Body of pancreas (tissue), 4 donors: ENCODE results near the gene PDGFA. TPM values are rescaled to one million over a fixed set of nuclear protein-coding genes. Genes with fewer than 3 reads are reported as not detected.
A peak's percentile ranks its signal among the peaks of the same experiment; 100 is the strongest.

Experiments used
- ATAC-seq: fragments of 150-250 bp; one replicate; pipeline ENCODE4 v1.9.1; 2016
- DNase-seq, 4 donors: peaks; one replicate each; pipeline ENCODE4 v3.0.0-alpha.2; 2019
- H3K27ac ChIP-seq, 4 donors: fragments of 200-600 bp; sonication (generic); 1 replicate in 3 of 4; 2 replicates in 1 of 4; pipeline versions ENCODE4 v1.5.1 to v1.6.1; 2016 to 2019; ENCODE audit warnings: mild to moderate bottlenecking in 1 of 4, mixed read lengths in 1 of 4, moderate library complexity in 1 of 4
- H3K27me3 ChIP-seq, 2 donors: fragments of 200-600 bp; sonication (generic); one replicate each; pipeline ENCODE4 v1.6.0; 2016; ENCODE audit warnings: mild to moderate bottlenecking in 1 of 2
- H3K36me3 ChIP-seq, 2 donors: fragments of 200-600 bp; sonication (generic); replicated peaks in 1 of 2; 2 replicates each; pipeline ENCODE4 v1.5.1; 2016; ENCODE audit warnings: low read depth in 2 of 2; ENCODE audit not compliant: insufficient read depth in 1 of 2
- H3K4me1 ChIP-seq: fragments of 200-600 bp; sonication (generic); one replicate; pipeline ENCODE4 v1.6.0; 2016
- H3K4me3 ChIP-seq, 2 donors: fragments of 200-600 bp; sonication (generic); 1 replicate in 1 of 2; 2 replicates in 1 of 2; pipeline ENCODE4 v1.5.1; 2016 to 2019
- H3K9me3 ChIP-seq, 3 donors: fragments of 200-600 bp; sonication (generic); 1 replicate in 2 of 3; 2 replicates in 1 of 3; pipeline ENCODE4 v1.5.1; 2016
- CTCF ChIP-seq, 7 experiments: fragments of 450-650 bp in 4 of 7; fragments of 200-600 bp in 3 of 7; sonication (generic) in 3 of 7; IDR thresholded peaks; one replicate each; pipeline ENCODE4 v1.5.1; 2016 to 2019; ENCODE audit warnings: antibody characterized with exemption in 7 of 7
- POLR2A ChIP-seq, 3 donors: fragments of 450-650 bp; IDR thresholded peaks; one replicate each; pipeline ENCODE4 v1.6.1; 2016; ENCODE audit warnings: antibody characterized with exemption in 3 of 3, mild to moderate bottlenecking in 2 of 3
- WGBS, 2 donors: methylation state at CpG; one replicate each; pipeline ENCODE4 v1.1.5; 2017; 5-methylcytosine and 5-hydroxymethylcytosine counted together
- intact Hi-C: fragments of 100-400 bp; cut with DNase I; formaldehyde crosslinking; loops from one replicate; pipeline ENCODE4 v1.15.1; 2023
- total RNA-seq, 2 donors: library from RNA; depleted of rRNA; stranded (reverse); fragments of >200 nt; gene quantifications; one replicate each; pipeline ENCODE4 v1.1.0, GENCODE V29; 2016

The PDGFA gene
- total RNA-seq, 2 donors from 2014 or later: 58.6 to 59.3 TPM

GRCh38 chr7:526460-527034 is 6.9 kb upstream of the PDGFA start:
- no peak for ATAC-seq
- DNase-seq: no peak
- TF ChIP-seq CTCF (IDR thresholded peaks at IDR 0.05) (no peak), POLR2A (IDR thresholded peaks at IDR 0.05) (no peak)

GRCh38 chr7:525740-526139 is 6.1 kb upstream of the PDGFA start:
- 87 to 91% methylated on average over 12 of the region's 12 CpGs for WGBS, 2 donors
- H3K36me3 ChIP-seq: no peaks in the 10 kb centered on the region
- no peak for ATAC-seq
- H3K27me3 ChIP-seq: no peaks in the 10 kb centered on the region
- H3K9me3 ChIP-seq: peaks cover 0 to 4% (median 0%) of the 10 kb centered on the region in 3 donors
- H3K27ac ChIP-seq: no peak overlapping the region
- H3K4me3 ChIP-seq: no peak overlapping the region
- H3K4me1 ChIP-seq: peaks cover 23% of the 10 kb centered on the region
- DNase-seq: no peak
- intact Hi-C loops: no loop called here
- TF ChIP-seq POLR2A (IDR thresholded peaks at IDR 0.05) (no peak), CTCF (IDR thresholded peaks at IDR 0.05) (no peak)

More at GRCh38 chr7:526460-527034, 6.9 kb upstream of the PDGFA start:
- H3K27me3 ChIP-seq: no peaks in the 10 kb centered on the region
- H3K27ac ChIP-seq: no peak overlapping the region
- 84 to 85% methylated on average over 7 to 22 of the region's 22 CpGs for WGBS, 2 donors
- H3K4me3 ChIP-seq: no peak overlapping the region
- no peaks in the 10 kb centered on the region for H3K36me3 ChIP-seq
- peaks cover 15% of the 10 kb centered on the region for H3K4me1 ChIP-seq
- intact Hi-C loops: no loop called here
- H3K9me3 ChIP-seq: peaks cover 0 to 4% (median 0%) of the 10 kb centered on the region in 3 donors

- peaks cover 0 to 4% (median 0%) of the 10 kb centered on the region in 3 donors for H3K9me3 ChIP-seq
- ATAC-seq (no peak), DNase-seq (no peak)
- no peak for TF ChIP-seq POLR2A (IDR thresholded peaks at IDR 0.05)
- TF ChIP-seq CTCF (IDR thresholded peaks at IDR 0.05): no peak
- H3K27me3 ChIP-seq: no peaks in the 10 kb centered on the region
- intact Hi-C loops: no loop called here
- no peak overlapping the region for H3K27ac ChIP-seq
- H3K4me1 ChIP-seq: peaks cover 32% of the 10 kb centered on the region
- no peak overlapping the region for H3K4me3 ChIP-seq
- no peaks in the 10 kb centered on the region for H3K36me3 ChIP-seq
- WGBS, 2 donors: 88 to 90% methylated on average over 8 to 9 of the region's 9 CpGs
These were observed 5.2 kb upstream of the PDGFA start for GRCh38 chr7:524800-525199.

- 73 to 90% methylated on average over 21 to 26 of the region's 28 CpGs for WGBS, 2 donors
- intact Hi-C loops: no loop called here
- Histone ChIP-seq H3K4me1 (peaks cover 32% of the 10 kb centered on the region), H3K9me3 (peaks cover 0 to 4% (median 0%) of the 10 kb centered on the region in 3 donors), H3K4me3 (no peak overlapping the region), H3K27ac (peak overlapping the region in 2 of 4 donors; percentile 10 to 76), H3K36me3 (no peaks in the 10 kb centered on the region), H3K27me3 (no peaks in the 10 kb centered on the region)
- TF ChIP-seq POLR2A (IDR thresholded peaks at IDR 0.05) (no peak), CTCF (IDR thresholded peaks at IDR 0.05) (no peak)
- ATAC-seq (no peak), DNase-seq (peak in 1 of 4 donors; percentile 43)
These were observed 4.0 kb upstream of the PDGFA start for GRCh38 chr7:523347-524336.
